Right lobe of liver (tissue), 6 donors: ENCODE data around the gene CNTNAP5. TPM values are rescaled to one million over a fixed set of nuclear protein-coding genes. Genes with fewer than 3 reads are reported as not detected.

Experiments used
- ATAC-seq, 4 donors: fragments of 200-7000 bp; cut with Tn5 transposase; one replicate each; pipeline ENCODE4 v1.9.1; 2020; ENCODE audit warnings: mild to moderate bottlenecking in 4 of 4, moderate library complexity in 4 of 4
- DNase-seq, 3 donors: peaks; one replicate each; pipeline ENCODE4 v3.0.0-alpha.2; 2020
- H3K27ac ChIP-seq, 3 donors: fragments of 200-600 bp; one replicate each; pipeline ENCODE4 v1.8.0; 2022
- H3K27me3 ChIP-seq, 2 donors: fragments of 200-600 bp; one replicate each; pipeline ENCODE4 v1.8.0; 2022
- H3K36me3 ChIP-seq, 4 donors: fragments of 200-600 bp; sonication (generic) in 1 of 4; one replicate each; pipeline versions ENCODE4 v1.5.1 to v1.8.0; 2017 to 2022; ENCODE audit warnings: control low read depth in 1 of 4
- H3K4me1 ChIP-seq, 4 donors: fragments of 200-600 bp; sonication (generic) in 1 of 4; one replicate each; pipeline versions ENCODE4 v1.5.1 to v1.8.0; 2017 to 2022; ENCODE audit warnings: control low read depth in 1 of 4
- H3K4me3 ChIP-seq, 3 donors: fragments of 200-600 bp; one replicate each; pipeline ENCODE4 v1.8.0; 2022
- H3K9me3 ChIP-seq, 4 donors: fragments of 200-600 bp; sonication (generic) in 1 of 4; one replicate each; pipeline versions ENCODE4 v1.5.1 to v1.8.0; 2017 to 2022; ENCODE audit warnings: control low read depth in 1 of 4
- POLR2A ChIP-seq: fragments of 450-650 bp; IDR thresholded peaks from one replicate; pipeline ENCODE4 v1.6.1; 2017; ENCODE audit warnings: antibody characterized with exemption, mild to moderate bottlenecking
- WGBS: methylation state at CpG from one replicate; pipeline ENCODE4 v1.1.6; 2018; ENCODE audit warnings: low coverage, low lambda C conversion rate; ENCODE audit not compliant: insufficient coverage; ENCODE audit errors: missing lambda C conversion rate; 5-methylcytosine and 5-hydroxymethylcytosine counted together
- intact Hi-C, 2 donors: fragments of 100-400 bp; cut with DNase I; formaldehyde crosslinking; loops; one replicate each; pipeline versions ENCODE4 v1.11.2 to v1.14.1; 2022
- total RNA-seq, 6 experiments: library from RNA; depleted of rRNA in 2 of 6; stranded (reverse); fragments of >200 nt in 2 of 6; fragmentation: NEBNext Ultra II Directional in 3 of 6; extraction: Animal tissue kit (Norgen Biotek cat#: 25700) in 3 of 6; gene quantifications; one replicate each; pipeline versions ENCODE4 v1.1.0 to v1.2.4, GENCODE V29; 2016 to 2023
- TF ChIP-seq, protein P1 (sequence below), 4 donors: fragments of 200-600 bp in 3 of 4; fragments of 450-650 bp in 1 of 4; IDR thresholded peaks; one replicate each; pipeline versions ENCODE4 v1.5.1 to v1.8.0; 2016 to 2022; ENCODE audit warnings: antibody characterized with exemption in 4 of 4, mild to moderate bottlenecking in 2 of 4
- donor health status: DM: no; HTN: yes; CAD: no.
- donor health status: DM: no; HTN: no; CAD: no.
- donor health status: DM: no; HTN: no; CAD: no.
- donor health status: DM: no; HTN: yes; CAD: no.
- donor health status: DM: no; HTN: yes; CAD: no.

CNTNAP5 gene
- total RNA-seq, 6 experiments from 2014 or later, result not detected

DNA sequence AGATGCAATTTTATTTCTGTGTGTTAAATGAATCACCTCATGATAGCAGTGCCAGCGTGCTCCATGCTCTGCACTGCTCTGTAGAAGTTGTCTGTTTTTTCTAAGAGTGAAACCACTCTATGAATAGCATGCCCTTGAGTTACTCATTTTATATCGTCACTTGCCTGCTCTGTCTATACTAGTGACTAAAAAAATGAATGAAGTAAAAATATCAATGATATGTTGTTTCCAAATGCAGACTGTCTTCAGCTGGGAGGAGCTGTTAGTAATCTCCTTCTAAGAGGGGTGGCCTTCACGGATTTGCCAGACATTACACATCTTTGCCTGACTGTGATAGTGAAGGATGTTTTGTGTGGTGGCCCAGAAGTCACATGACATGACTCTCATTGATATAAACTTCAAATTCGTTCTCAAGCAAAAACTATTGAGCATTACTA is 852.1 kb downstream of the CNTNAP5 start:
- no peak for DNase-seq
- no peak for ATAC-seq
- no peaks in the 10 kb centered on the region for H3K27me3 ChIP-seq
- intact Hi-C loops, result no loop called here
- H3K4me1 ChIP-seq, result no peaks in the 10 kb centered on the region
- no peak overlapping the region for H3K4me3 ChIP-seq
- no peaks in the 10 kb centered on the region for H3K9me3 ChIP-seq
- 39% methylated on average over 4 of the region's 4 CpGs for WGBS
- TF ChIP-seq, protein P1, sequence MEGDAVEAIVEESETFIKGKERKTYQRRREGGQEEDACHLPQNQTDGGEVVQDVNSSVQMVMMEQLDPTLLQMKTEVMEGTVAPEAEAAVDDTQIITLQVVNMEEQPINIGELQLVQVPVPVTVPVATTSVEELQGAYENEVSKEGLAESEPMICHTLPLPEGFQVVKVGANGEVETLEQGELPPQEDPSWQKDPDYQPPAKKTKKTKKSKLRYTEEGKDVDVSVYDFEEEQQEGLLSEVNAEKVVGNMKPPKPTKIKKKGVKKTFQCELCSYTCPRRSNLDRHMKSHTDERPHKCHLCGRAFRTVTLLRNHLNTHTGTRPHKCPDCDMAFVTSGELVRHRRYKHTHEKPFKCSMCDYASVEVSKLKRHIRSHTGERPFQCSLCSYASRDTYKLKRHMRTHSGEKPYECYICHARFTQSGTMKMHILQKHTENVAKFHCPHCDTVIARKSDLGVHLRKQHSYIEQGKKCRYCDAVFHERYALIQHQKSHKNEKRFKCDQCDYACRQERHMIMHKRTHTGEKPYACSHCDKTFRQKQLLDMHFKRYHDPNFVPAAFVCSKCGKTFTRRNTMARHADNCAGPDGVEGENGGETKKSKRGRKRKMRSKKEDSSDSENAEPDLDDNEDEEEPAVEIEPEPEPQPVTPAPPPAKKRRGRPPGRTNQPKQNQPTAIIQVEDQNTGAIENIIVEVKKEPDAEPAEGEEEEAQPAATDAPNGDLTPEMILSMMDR (IDR thresholded peaks at IDR 0.05), result no peak
- no peak for TF ChIP-seq POLR2A
- no peaks in the 10 kb centered on the region for H3K36me3 ChIP-seq
- no peak overlapping the region for H3K27ac ChIP-seq

DNA sequence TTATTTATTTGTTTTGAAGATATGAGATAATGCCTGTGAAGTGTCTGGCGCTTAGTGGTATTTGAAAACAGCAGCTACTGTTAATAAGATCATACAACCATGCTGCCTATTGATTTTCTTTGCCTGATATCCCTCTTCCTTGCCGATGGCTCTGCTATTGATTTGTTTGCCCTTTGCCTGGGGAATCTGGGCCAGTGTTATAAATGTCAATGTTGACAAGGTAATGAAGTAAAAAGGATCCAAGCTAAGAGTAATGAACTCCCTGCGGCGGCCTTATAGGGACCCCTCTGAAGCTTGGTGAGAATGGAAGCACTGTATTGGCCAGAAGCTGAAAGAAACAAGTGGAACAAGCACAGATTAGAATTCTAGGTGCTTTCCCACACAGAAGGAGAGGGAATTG is 854.6 kb downstream of the CNTNAP5 start:
- 29% methylated on average over 4 of the region's 4 CpGs for WGBS

DNA sequence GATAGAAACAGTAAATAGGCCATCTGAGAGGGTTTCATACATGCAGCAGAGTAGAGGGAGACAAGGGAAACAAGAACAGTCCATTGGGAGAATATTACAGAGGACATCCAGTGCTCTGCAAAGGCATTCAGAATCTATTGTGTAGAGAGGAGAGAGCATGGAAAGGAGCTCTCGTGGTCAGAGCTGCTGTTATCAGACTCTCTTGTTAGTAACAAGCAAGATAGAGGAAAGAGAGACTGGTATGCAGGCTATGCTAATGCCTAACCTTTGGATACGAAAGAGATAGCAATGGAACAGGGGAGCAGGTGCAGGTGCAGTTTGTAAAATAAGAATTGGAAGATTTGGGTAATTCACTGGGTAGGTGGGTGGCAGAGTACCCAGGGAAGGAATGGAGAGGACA is 855.9 kb downstream of the CNTNAP5 start:
- Histone ChIP-seq H3K9me3 (no peaks in the 10 kb centered on the region), H3K27ac (no peak overlapping the region), H3K4me3 (no peak overlapping the region), H3K27me3 (no peaks in the 10 kb centered on the region), H3K4me1 (no peaks in the 10 kb centered on the region), H3K36me3 (no peaks in the 10 kb centered on the region)
- TF ChIP-seq POLR2A, result no peak
- TF ChIP-seq, protein P1 (IDR thresholded peaks at IDR 0.05), result no peak
- intact Hi-C loops, result no loop called here
- no peak for DNase-seq
- WGBS, result 43% methylated on average over 2 of the region's 2 CpGs
- no peak for ATAC-seq

More for the DNA sequence above, 854.6 kb downstream of the CNTNAP5 start:
- no peak overlapping the region for H3K4me3 ChIP-seq
- H3K4me1 ChIP-seq, result no peaks in the 10 kb centered on the region
- no peaks in the 10 kb centered on the region for H3K27me3 ChIP-seq
- DNase-seq, result no peak
- TF ChIP-seq, protein P1 (IDR thresholded peaks at IDR 0.05), result no peak
- no peak for TF ChIP-seq POLR2A
- ATAC-seq, result peak; percentile 25 to 58 (median 38)
- no peaks in the 10 kb centered on the region for H3K36me3 ChIP-seq
- H3K27ac ChIP-seq, result no peak overlapping the region
- intact Hi-C loops, result no loop called here
- no peaks in the 10 kb centered on the region for H3K9me3 ChIP-seq

DNA sequence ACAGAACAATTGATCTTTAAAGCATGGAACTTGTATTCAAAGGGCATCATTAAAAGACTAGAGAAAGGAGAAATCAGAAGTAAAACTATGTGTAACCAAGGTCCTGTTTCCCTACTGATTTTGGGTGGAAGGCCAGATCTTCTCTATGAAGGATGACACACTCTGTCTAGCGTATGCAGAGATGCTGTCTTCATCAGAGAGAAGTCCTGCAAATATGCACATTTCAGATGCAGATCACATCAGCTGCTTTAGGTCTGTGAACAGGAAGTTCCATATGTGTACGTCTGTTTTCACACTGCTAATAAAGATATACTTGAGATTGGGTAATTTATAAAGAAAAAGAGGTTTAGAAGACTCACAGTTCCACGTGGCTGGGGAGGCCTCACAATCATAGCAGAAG is 857.3 kb downstream of the CNTNAP5 start:
- TF ChIP-seq POLR2A, result no peak
- TF ChIP-seq, protein P1 (IDR thresholded peaks at IDR 0.05), result no peak
- intact Hi-C loops, result no loop called here
- no peaks in the 10 kb centered on the region for H3K4me1 ChIP-seq
- no peaks in the 10 kb centered on the region for H3K27me3 ChIP-seq
- no peaks in the 10 kb centered on the region for H3K9me3 ChIP-seq
- no peak for DNase-seq
- H3K27ac ChIP-seq, result no peak overlapping the region
- no peaks in the 10 kb centered on the region for H3K36me3 ChIP-seq
- no peak overlapping the region for H3K4me3 ChIP-seq
- WGBS, result 55% methylated on average over 3 of the region's 3 CpGs
- ATAC-seq, result no peak

DNA sequence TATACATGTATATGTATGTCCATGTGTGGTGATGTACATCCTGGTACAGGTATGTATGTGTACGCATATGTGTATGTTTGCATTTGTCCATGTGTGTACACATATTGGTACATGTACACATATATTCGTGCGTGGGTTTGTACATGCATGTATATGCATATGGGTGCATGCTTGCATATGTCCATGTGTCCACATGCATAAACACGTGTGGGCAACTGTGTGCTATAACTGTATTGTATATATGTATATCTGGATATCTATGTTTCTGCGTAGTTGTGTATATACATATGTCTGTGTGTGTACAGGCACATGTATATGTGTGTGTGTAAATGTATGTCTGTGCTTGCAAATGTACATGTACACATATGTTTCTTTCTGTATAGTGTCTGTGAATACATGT is 858.5 kb downstream of the CNTNAP5 start:
- intact Hi-C loops, result no loop called here
- 87% methylated on average over 5 of the region's 5 CpGs for WGBS
- DNase-seq (no peak), ATAC-seq (no peak)
- H3K4me3 ChIP-seq, result no peak overlapping the region
- H3K27me3 ChIP-seq, result no peaks in the 10 kb centered on the region
- no peaks in the 10 kb centered on the region for H3K36me3 ChIP-seq
- H3K9me3 ChIP-seq, result no peaks in the 10 kb centered on the region
- no peak overlapping the region for H3K27ac ChIP-seq
- H3K4me1 ChIP-seq, result no peaks in the 10 kb centered on the region
- no peak for TF ChIP-seq POLR2A
- TF ChIP-seq, protein P1 (IDR thresholded peaks at IDR 0.05), result no peak
